ENCODE results near the gene TAF13.

- TF ChIP-seq FOXM1 (IDR thresholded peaks at IDR 0.05; ENCODE audit: borderline replicate concordance), result no peak
- no peak for TF ChIP-seq SP1 (IDR thresholded peaks at IDR 0.05)
- TF ChIP-seq ZNF384 (IDR thresholded peaks at IDR 0.05), result no peak
- TF ChIP-seq TARDBP (IDR thresholded peaks at IDR 0.05), result no peak
These were observed 34.7 kb downstream of the TAF13 start for GRCh38 chr1:109040989-109041620.

Measured in HEK293T (cell line).